Measurements from ENCODE around the gene KRT5.

The KRT5 gene

GRCh38 chr12:52535574-52535973, 15.4 kb upstream of the KRT5 start:
- no peak for DNase-seq

DNA sequence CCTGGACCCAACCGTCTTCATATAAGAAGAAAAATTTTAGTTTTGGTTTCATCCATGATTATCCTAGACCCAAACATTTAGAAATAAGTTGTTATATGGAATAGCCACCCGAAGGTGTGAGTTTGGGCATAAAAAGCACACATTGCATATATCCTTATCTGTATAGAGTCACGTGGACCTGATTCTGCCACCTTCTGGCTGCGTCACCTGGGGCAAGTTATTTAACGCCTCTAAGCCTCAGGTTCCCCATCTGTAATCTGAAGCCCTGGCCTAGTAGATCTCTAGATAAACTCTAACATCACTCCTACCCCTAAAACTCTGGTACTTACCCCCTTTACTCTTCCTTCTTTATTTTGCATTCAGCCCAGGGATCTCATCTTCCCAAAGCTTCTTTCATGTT, 14.3 kb upstream of the KRT5 start:
- DNase-seq: no peak

GRCh38 chr12:52533686-52534470, 13.7 kb upstream of the KRT5 start:
- DNase-seq: no peak

DNA sequence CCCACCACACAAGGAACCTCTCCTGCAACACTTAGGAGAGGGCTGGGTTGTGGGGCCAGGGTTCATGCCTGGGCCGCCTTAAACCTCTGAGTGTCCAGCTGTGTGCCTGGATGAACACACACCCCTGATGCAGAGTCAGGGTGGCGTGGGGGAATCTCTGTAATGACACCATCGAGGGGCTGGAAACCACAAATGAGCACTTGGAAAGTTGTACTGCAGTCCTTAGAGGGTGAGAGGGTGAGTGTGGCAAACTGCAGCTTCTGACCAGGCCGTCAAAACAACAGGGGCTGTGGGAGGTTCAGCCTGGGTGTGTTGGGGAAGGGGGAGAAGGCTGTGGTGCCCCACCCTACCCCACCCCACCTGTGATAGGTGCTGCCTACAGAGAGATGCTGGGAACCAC, 12.4 kb upstream of the KRT5 start:
- DNase-seq: no peak

- DNase-seq: no peak
These were observed 11.5 kb upstream of the KRT5 start for GRCh38 chr12:52531566-52532300.

GRCh38 chr12:52530905-52531304, 10.7 kb upstream of the KRT5 start:
- DNase-seq: no peak

GRCh38 chr12:52530366-52530765, 10.2 kb upstream of the KRT5 start:
- DNase-seq: no peak

- no peak for DNase-seq
These were observed 9.7 kb upstream of the KRT5 start for GRCh38 chr12:52529846-52530245.

- DNase-seq: no peak
These were observed 9.2 kb upstream of the KRT5 start for GRCh38 chr12:52529417-52529816.

- no peak for DNase-seq
These were observed 8.5 kb upstream of the KRT5 start for GRCh38 chr12:52528641-52529143.

GRCh38 chr12:52527121-52527800, 7.1 kb upstream of the KRT5 start:
- DNase-seq: no peak

DNA sequence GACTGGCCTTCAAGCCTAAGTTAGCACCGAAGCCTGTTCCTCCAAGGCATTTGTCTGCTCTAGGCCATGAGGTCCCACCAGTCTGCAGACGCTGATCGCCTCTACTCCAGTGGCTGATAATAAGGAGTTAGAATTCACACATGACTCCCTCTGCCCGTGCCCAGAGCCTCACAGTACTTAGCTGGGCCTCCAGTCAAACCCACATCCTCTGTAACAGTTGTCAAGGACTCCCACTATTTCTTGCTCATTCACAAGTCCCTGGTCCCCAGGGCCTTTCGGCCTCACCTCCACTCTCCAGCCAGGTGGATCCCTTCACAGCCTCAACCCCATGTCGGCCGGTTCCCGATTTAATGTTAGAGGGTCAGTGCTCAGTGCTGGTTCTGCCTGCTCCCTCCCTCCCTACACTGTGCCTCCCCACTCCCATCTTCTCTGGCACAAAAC, 6.3 kb upstream of the KRT5 start:
- DNase-seq: no peak

- no peak for DNase-seq
These were observed 5.7 kb upstream of the KRT5 start for GRCh38 chr12:52525661-52526499.

DNA sequence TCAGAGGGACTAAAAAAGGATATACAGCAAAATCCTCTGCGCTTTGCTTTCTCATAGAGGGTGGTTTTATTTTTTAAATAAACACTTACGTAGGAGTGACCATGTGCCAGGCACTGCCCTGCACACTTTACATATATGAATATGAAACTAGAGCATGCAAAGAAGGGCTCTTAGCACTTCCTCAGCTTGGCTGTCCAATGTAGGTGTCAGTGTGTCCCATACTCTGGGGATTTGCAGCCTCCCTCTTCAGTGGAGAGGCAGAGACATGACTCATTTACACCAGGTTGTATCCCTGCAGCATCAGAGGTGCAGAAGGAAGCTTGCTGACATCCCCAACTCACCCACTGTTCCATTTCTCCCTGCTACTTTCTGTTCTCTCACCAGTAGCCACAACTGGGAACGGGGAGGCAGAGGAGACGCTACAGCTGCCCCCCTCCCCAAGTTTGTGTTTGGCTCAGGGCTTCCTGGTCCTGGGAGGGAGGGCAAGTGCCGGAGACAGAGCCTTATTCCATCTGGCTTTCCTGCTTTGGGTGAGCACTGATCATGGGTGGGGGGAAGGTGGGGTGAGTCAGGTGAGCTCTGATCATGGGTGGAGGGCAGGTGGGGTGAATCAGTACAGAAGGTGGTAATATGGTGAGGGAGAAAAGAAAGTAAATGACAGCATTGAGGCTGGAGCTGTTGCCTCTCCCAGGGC, 4.9 kb upstream of the KRT5 start:
- DNase-seq: no peak

GRCh38 chr12:52524241-52524897, 4.2 kb upstream of the KRT5 start:
- DNase-seq: no peak

- no peak for DNase-seq
These were observed 3.6 kb upstream of the KRT5 start for GRCh38 chr12:52523824-52524223.

DNA sequence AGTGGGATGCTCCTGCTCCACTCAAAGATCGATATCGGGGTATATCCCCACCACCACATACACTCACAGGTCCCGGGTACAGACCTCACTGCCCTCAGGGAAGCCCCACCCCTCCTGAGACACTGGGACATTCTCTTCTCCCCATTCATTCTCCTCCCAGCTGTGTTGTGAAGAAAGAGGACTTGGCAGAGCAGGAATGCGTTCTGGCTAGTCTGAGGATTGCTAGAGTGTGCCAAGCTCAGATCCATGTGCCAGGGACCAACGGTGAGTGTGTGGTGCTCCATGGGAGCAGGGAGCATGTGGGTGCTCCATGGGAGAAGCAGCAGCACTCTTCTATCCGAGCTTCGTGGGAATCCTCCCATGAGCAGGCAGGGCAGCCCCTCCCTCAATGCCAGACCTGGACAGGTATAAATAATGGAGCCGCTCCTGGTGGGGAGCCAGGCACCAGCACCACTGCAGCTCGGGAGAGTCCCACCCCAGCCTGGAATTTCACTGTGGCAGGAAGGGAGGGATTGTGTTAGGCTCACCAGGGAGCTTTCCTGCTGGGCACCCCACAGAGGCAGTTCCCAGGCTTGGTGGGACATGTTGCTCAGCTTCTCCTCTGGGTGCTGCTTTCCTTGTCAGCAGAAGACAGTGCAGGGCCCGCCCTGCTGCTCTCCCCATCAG, 2.3 kb upstream of the KRT5 start:
- DNase-seq: no peak

GRCh38 chr12:52521568-52522266, 1.5 kb upstream of the KRT5 start:
- no peak for DNase-seq

GRCh38 chr12:52521175-52521567, 977 bp upstream of the KRT5 start:
- no peak for DNase-seq

- no peak for DNase-seq
These were observed 849 bp downstream of the KRT5 start for GRCh38 chr12:52519387-52519703.
